Transverse colon (tissue), 4 donors: ENCODE data around the gene MYH9. TPM values are rescaled to one million over a fixed set of nuclear protein-coding genes. Genes with fewer than 3 reads are reported as not detected.

ENCODE experiments used
- DNase-seq: peaks from one replicate; pipeline ENCODE4 v3.0.0-alpha.2; 2019
- H3K27ac ChIP-seq, 4 donors: fragments of 200-600 bp; sonication (generic); 2 replicates each; pipeline ENCODE4 v1.5.1; 2016 to 2018; ENCODE audit warnings: inconsistent platforms in 4 of 4
- H3K27me3 ChIP-seq: fragments of 200-600 bp; sonication (generic); 2 replicates; pipeline ENCODE4 v1.5.1; 2017; ENCODE audit warnings: inconsistent platforms
- H3K36me3 ChIP-seq, 4 donors: fragments of 200-600 bp; sonication (generic); 2 replicates each; pipeline ENCODE4 v1.5.1; 2017 to 2019; ENCODE audit warnings: inconsistent platforms in 4 of 4
- H3K4me1 ChIP-seq, 4 donors: fragments of 200-600 bp; sonication (generic); 2 replicates each; pipeline ENCODE4 v1.5.1; 2017 to 2020; ENCODE audit warnings: inconsistent platforms in 4 of 4
- H3K4me3 ChIP-seq, 4 donors: fragments of 200-600 bp; sonication (generic); 1 replicate in 1 of 4; 2 replicates in 3 of 4; pipeline versions ENCODE4 v1.5.1 to v1.6.1; 2017 to 2019; ENCODE audit warnings: inconsistent platforms in 4 of 4
- H3K9me3 ChIP-seq, 2 donors: fragments of 200-600 bp; sonication (generic); 2 replicates each; pipeline ENCODE4 v1.5.1; 2017 to 2019; ENCODE audit warnings: inconsistent platforms in 2 of 2
- CTCF ChIP-seq, 5 experiments: fragments of 200-600 bp in 3 of 5; fragments of 450-650 bp in 2 of 5; sonication (generic) in 3 of 5; IDR thresholded peaks; 1 replicate in 2 of 5; 2 replicates in 3 of 5; pipeline ENCODE4 v1.5.1; 2016 to 2017; ENCODE audit warnings: antibody characterized with exemption in 5 of 5, inconsistent platforms in 3 of 5, mild to moderate bottlenecking in 2 of 5, moderate library complexity in 1 of 5
- EP300 ChIP-seq: sonication (generic); formaldehyde crosslinking; IDR thresholded peaks from one replicate; pipeline ENCODE4 v1.6.1; 2017; ENCODE audit warnings: antibody characterized with exemption, low read depth
- POLR2A ChIP-seq: fragments of 450-650 bp; IDR thresholded peaks from one replicate; pipeline ENCODE4 v1.6.1; 2016; ENCODE audit warnings: antibody characterized with exemption, mild to moderate bottlenecking, moderate library complexity
- POLR2AphosphoS5 ChIP-seq, 3 donors: sonication (generic); formaldehyde crosslinking; IDR thresholded peaks; one replicate each; pipeline ENCODE4 v1.6.1; 2016; ENCODE audit warnings: antibody characterized with exemption in 3 of 3
- WGBS, 2 donors: methylation state at CpG; one replicate each; pipeline ENCODE4 v1.1.5; 2018; ENCODE audit warnings: low coverage in 1 of 2; 5-methylcytosine and 5-hydroxymethylcytosine counted together
- in situ Hi-C, 4 donors: fragments of 200-750 bp; cut with MboI; loops; one replicate each; pipeline versions ENCODE4 v1.15.0 to v1.15.1; 2017; ENCODE audit warnings: low sequenced_read_pairs in 3 of 4, low pct_ligation_motif_present in 1 of 4, low pct_unique_long_range_greater_than_20kb in 1 of 4
- intact Hi-C: fragments of 100-400 bp; cut with DNase I; formaldehyde crosslinking; loops from one replicate; pipeline ENCODE4 v1.15.1; 2023; ENCODE audit warnings: low total_unique reads
- total RNA-seq, 4 donors: library from RNA; depleted of rRNA; stranded (reverse); fragments of >200 nt; gene quantifications; one replicate each; pipeline ENCODE4 v1.1.0, GENCODE V29; 2016

The MYH9 gene
- total RNA-seq, 4 donors from 2014 or later: 385 to 511 (median 460) TPM

GRCh38 chr22:36320553-36320952, 67.2 kb downstream of the MYH9 start:
- Histone ChIP-seq H3K4me1 (peaks cover 21 to 33% (median 26%) of the 10 kb centered on the region in 4 donors), H3K27me3 (no peaks in the 10 kb centered on the region), H3K27ac (peak overlapping the region; percentile 92 to 99 (median 96)), H3K4me3 (no peak overlapping the region), H3K9me3 (no peaks in the 10 kb centered on the region), H3K36me3 (peaks cover 0 to 68% (median 33%) of the 10 kb centered on the region in 4 donors)
- no peak for DNase-seq
- 79% methylated on average over 9 of the region's 9 CpGs; no CpG with 5 or more reads in 1 of the 2 donors for WGBS, 2 donors
- in situ Hi-C loops: no loop called here
- intact Hi-C loops: no loop called here
- TF ChIP-seq POLR2AphosphoS5 (IDR thresholded peaks at IDR 0.05): no peak
- no peak for TF ChIP-seq POLR2A
- TF ChIP-seq CTCF (IDR thresholded peaks at IDR 0.05): no peak

- WGBS, 2 donors: 79% methylated on average over 22 of the region's 26 CpGs; no CpG with 5 or more reads in 1 of the 2 donors
- no peak for DNase-seq
- TF ChIP-seq EP300 (no peak), POLR2A (no peak), POLR2AphosphoS5 (IDR thresholded peaks at IDR 0.05) (peak in 1 of 3 donors; percentile 5), CTCF (IDR thresholded peaks at IDR 0.05) (no peak)
- H3K36me3 ChIP-seq: peaks cover 0 to 75% (median 35%) of the 10 kb centered on the region in 4 donors
- peak overlapping the region; percentile 92 to 99 (median 96) for H3K27ac ChIP-seq
- H3K9me3 ChIP-seq: no peaks in the 10 kb centered on the region
- H3K27me3 ChIP-seq: no peaks in the 10 kb centered on the region
- intact Hi-C loops: no loop called here
- peaks cover 17 to 26% (median 20%) of the 10 kb centered on the region in 4 donors for H3K4me1 ChIP-seq
- in situ Hi-C loops: no loop called here
- H3K4me3 ChIP-seq: no peak overlapping the region
Observed at GRCh38 chr22:36319595-36320497, 67.9 kb downstream of the MYH9 start.

- intact Hi-C loops: no loop called here
- H3K27ac ChIP-seq: peak overlapping the region; percentile 92 to 99 (median 96)
- H3K27me3 ChIP-seq: no peaks in the 10 kb centered on the region
- DNase-seq: no peak
- H3K36me3 ChIP-seq: peaks cover 0 to 89% (median 45%) of the 10 kb centered on the region in 4 donors
- peaks cover 6 to 12% (median 8%) of the 10 kb centered on the region in 4 donors for H3K4me1 ChIP-seq
- no peaks in the 10 kb centered on the region for H3K9me3 ChIP-seq
- WGBS, 2 donors: 86 to 89% methylated on average over 4 to 12 of the region's 12 CpGs
- TF ChIP-seq POLR2AphosphoS5 (IDR thresholded peaks at IDR 0.05) (no peak), POLR2A (no peak), EP300 (no peak), CTCF (IDR thresholded peaks at IDR 0.05) (no peak)
- in situ Hi-C loops: no loop called here
- no peak overlapping the region for H3K4me3 ChIP-seq
Observed at GRCh38 chr22:36318442-36318841, 69.3 kb downstream of the MYH9 start.

- DNase-seq: no peak
- intact Hi-C loops (no loop called here), in situ Hi-C loops (no loop called here)
- no peaks in the 10 kb centered on the region for H3K9me3 ChIP-seq
- H3K4me3 ChIP-seq: no peak overlapping the region
- H3K4me1 ChIP-seq: peaks cover under 1 to 5% (median 1%) of the 10 kb centered on the region in 4 donors
- WGBS, 2 donors: 40 to 72% methylated on average over 1 to 20 of the region's 20 CpGs
- no peaks in the 10 kb centered on the region for H3K27me3 ChIP-seq
- H3K36me3 ChIP-seq: peaks cover 0 to 93% (median 46%) of the 10 kb centered on the region in 4 donors
- H3K27ac ChIP-seq: peak overlapping the region; percentile 92 to 99 (median 96)
- no peak for TF ChIP-seq EP300
- TF ChIP-seq POLR2A: no peak
- no peak for TF ChIP-seq CTCF (IDR thresholded peaks at IDR 0.05)
- TF ChIP-seq POLR2AphosphoS5 (IDR thresholded peaks at IDR 0.05): no peak
Observed at GRCh38 chr22:36317658-36318271, 70.0 kb downstream of the MYH9 start.
